GM23248 (cell line): ENCODE data around the gene CPB1.

Experiments
- EZH2 ChIP-seq: fragments of 200-600 bp; sonication (generic); IDR thresholded peaks from 2 replicates; pipeline ENCODE4 v1.6.1; 2018; ENCODE audit warnings: antibody characterized with exemption, mild to moderate bottlenecking; ENCODE audit not compliant: insufficient read depth, poor library complexity, severe bottlenecking
- EZH2phosphoT487 ChIP-seq: fragments of 200-600 bp; sonication (generic); IDR thresholded peaks from 2 replicates; pipeline ENCODE4 v1.6.1; 2018; ENCODE audit warnings: antibody characterized with exemption, moderate library complexity, mild to moderate bottlenecking, low read depth; ENCODE audit not compliant: insufficient read depth

- TF ChIP-seq EZH2phosphoT487 (no peak), EZH2 (no peak)
These were observed 35.1 kb upstream of the CPB1 start for GRCh38 chr3:148792516-148792915.
